GM19193 (cell line): ENCODE data around the gene SEMA4A.

Experiments used
- POLR2A ChIP-seq: IDR thresholded peaks from 4 replicates; pipeline ENCODE4 v1.6.1; 2011; ENCODE audit not compliant: insufficient read depth, insufficient read length; ENCODE audit errors: extremely low read depth

Gene SEMA4A

GRCh38 chr1:156160000-156160742 is 6.8 kb downstream of the SEMA4A start:
- no peak for TF ChIP-seq POLR2A

- TF ChIP-seq POLR2A = no peak
Observed at GRCh38 chr1:156160743-156161171, 7.4 kb downstream of the SEMA4A start.

DNA sequence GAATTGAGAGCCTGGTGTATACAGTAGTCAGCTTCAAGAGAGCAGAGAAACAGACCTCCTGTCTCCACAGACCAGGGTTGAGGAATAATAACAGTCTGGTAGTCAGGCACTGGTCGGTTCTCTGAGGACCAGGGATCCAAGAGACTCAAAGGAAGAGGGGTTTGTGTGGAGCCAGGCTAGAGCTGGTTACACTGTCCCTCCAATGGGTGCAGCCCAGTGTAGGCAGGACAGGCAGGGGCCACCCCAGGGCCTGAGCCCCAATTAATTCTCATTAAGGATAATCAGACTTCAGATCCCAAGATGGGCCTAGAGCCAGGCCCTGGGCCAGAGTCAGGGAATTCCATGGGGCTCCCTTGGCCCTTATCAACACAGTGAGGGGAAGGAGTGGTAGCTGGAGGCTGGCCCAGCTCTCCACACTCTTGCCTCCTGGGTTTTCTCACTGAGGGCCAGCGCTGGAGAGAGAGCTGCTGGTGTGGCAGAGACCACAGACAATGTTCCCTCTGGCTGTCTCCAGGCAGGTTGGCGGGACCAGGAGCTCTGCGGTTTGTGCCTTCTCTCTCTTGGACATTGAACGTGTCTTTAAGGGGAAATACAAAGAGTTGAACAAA is 9.1 kb downstream of the SEMA4A start:
- no peak for TF ChIP-seq POLR2A

DNA sequence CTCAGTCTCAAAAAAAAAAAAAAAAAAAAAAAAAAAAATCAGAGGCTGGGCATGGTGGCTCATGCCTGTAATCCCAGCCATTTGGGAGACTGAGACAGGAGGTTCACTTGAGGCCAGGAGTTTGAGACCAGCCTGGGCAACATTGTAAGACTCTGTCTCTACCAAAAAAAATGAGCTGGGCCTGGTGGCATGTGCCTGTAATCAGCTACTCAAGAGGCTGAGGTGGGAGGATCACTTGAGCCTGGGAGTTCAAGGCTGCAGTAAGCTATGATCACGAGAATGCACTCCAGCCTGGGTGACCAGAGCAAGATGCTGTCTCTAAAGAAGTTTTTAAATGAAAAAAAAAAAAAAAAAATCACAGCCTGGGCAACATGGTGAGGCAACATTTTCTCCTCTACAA is 10.3 kb downstream of the SEMA4A start:
- TF ChIP-seq POLR2A = no peak

DNA sequence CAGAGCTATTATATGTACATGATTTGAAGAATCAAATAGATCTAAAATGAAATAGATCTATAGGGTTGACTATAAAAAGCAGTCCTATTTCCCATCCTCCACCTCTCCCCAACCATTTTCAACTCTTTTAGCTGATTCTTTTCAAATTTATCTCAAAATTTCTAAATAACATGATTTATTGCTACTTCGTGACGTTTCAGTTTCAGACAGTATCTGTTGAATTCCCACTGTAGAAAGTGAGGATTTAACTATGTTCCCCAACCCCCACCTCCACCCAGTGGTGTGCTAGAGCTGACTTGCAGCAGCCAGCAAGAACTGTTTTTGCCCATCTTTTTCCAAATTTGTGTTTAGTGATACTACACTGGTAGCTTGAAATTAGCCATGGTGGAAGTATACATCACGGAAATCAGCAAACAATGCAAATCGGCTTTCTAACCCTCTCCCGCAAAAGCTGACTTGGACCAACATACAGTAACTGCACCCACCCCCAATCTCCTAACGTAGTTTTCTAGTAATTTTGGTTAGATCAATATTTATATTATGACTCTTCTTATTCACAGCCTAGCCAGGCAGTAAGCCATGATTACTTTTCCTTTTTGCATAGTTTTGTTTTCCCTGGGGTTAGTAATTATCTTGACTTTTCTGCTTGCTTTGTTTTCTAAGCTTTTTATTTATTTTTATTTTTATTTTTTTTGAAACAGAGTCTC is 10.9 kb downstream of the SEMA4A start:
- no peak for TF ChIP-seq POLR2A

- no peak for TF ChIP-seq POLR2A
Observed at GRCh38 chr1:156165083-156165482, 11.7 kb downstream of the SEMA4A start.

DNA sequence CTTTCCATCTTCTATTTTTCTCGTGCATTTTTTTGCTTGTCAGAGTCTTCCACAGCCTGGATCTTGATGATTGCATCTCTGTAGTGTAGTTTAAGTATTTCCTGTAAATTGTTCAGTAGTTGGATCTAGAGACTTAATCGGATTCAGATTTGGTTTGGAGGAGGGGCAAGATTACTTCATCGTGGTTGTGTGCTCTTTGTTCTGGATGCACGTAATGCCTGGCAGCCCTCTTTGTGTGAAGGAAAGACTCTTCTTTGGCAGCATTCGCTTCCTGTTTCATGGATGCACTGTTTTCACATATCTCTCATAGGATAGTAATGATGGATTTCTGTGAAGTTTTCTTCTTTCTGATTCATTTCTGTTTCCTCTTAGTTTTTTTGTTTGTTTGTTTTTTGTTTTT is 14.2 kb downstream of the SEMA4A start:
- no peak for TF ChIP-seq POLR2A

GRCh38 chr1:156172696-156173470 is 19.5 kb downstream of the SEMA4A start:
- no peak for TF ChIP-seq POLR2A

DNA sequence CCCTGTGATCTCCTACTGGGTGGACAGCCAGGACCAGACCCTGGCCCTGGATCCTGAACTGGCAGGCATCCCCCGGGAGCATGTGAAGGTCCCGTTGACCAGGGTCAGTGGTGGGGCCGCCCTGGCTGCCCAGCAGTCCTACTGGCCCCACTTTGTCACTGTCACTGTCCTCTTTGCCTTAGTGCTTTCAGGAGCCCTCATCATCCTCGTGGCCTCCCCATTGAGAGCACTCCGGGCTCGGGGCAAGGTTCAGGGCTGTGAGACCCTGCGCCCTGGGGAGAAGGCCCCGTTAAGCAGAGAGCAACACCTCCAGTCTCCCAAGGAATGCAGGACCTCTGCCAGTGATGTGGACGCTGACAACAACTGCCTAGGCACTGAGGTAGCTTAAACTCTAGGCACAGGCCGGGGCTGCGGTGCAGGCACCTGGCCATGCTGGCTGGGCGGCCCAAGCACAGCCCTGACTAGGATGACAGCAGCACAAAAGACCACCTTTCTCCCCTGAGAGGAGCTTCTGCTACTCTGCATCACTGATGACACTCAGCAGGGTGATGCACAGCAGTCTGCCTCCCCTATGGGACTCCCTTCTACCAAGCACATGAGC is 23.3 kb downstream of the SEMA4A start:
- no peak for TF ChIP-seq POLR2A

- TF ChIP-seq POLR2A = no peak
Observed at GRCh38 chr1:156177919-156178654, 24.7 kb downstream of the SEMA4A start.

- TF ChIP-seq POLR2A = no peak
Observed at GRCh38 chr1:156180471-156180870, 27.1 kb downstream of the SEMA4A start.

DNA sequence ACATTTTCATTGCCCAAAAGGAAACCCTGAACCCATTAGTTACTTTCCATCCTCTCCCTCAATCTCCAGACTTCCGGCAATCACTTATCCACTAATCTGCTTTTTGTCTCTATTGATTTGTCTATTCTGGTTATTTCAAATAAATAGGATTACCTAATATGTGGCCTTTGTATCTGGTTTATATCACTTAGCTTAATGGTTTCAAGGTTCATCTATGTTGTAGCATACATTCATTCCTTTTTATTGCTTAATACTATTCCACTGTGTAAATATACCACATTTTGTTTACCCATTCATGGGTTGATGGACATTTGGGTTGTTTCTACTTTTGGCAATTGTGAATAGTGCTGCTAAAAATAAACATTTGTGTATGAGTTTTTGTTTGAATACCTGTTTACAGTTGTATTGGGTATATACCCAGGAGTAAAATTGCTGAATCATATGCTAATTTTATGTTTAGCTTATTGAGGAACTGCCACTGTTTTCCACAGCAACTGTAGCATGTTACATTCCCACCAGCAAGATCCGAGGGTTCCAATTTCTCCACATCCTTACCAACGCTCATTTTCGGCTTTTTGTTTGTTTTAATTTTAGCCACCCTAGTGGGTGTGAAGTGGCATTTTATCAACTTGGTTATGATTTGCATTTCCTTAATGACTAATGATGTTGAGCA is 38.0 kb downstream of the SEMA4A start:
- no peak for TF ChIP-seq POLR2A

DNA sequence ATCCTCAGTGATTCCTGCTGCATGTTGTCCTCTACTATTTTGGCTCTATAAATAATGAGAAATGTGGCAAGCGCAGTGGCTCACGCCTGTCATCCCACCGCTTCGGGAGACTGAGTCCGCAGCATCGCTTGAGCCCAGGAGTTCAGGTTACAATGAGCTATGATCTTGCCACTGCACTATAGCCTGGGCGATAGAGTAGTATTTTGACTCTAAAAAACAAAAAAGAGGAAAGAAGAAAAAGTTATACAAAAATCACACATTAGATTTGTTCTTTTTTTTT is 39.8 kb downstream of the SEMA4A start:
- TF ChIP-seq POLR2A = no peak
